HG02571 (cell line): ENCODE results near the gene CUBN.

Experiments
- ATAC-seq: cut with Tn5 transposase; IDR thresholded peaks from one replicate; pipeline ENCODE4 v1.9.1; 2021; ENCODE audit warnings: mild to moderate bottlenecking, moderate library complexity; ENCODE audit not compliant: unreplicated experiment

Gene CUBN

GRCh38 chr10:17129741-17130140, at the start of gene CUBN:
TSS of gene CUBN (minus strand) at chr10:17129811. CDS start at chr10:17129765, 46 bp downstream.
- ATAC-seq = no peak

GRCh38 chr10:17179002-17179401, 49.4 kb upstream of the CUBN start:
- ATAC-seq = no peak

GRCh38 chr10:17178006-17178405, 48.4 kb upstream of the CUBN start:
- ATAC-seq = no peak

GRCh38 chr10:17177014-17177413, 47.4 kb upstream of the CUBN start:
- no peak for ATAC-seq

GRCh38 chr10:17176091-17176490, 46.5 kb upstream of the CUBN start:
- ATAC-seq = no peak

GRCh38 chr10:17175551-17175950, 45.9 kb upstream of the CUBN start:
- no peak for ATAC-seq

GRCh38 chr10:17174626-17175025, 45.0 kb upstream of the CUBN start:
- no peak for ATAC-seq

GRCh38 chr10:17171141-17171641, 41.6 kb upstream of the CUBN start:
- no peak for ATAC-seq

GRCh38 chr10:17169803-17170202, 40.2 kb upstream of the CUBN start:
- ATAC-seq = no peak

GRCh38 chr10:17166699-17167098, 37.1 kb upstream of the CUBN start:
- no peak for ATAC-seq

GRCh38 chr10:17162828-17163227, 33.2 kb upstream of the CUBN start:
- ATAC-seq = no peak

- no peak for ATAC-seq
Measured at GRCh38 chr10:17161775-17162174, 32.2 kb upstream of the CUBN start.

GRCh38 chr10:17157024-17157423, 27.4 kb upstream of the CUBN start:
- ATAC-seq = no peak

GRCh38 chr10:17155826-17156225, 26.2 kb upstream of the CUBN start:
- no peak for ATAC-seq

GRCh38 chr10:17154116-17154515, 24.5 kb upstream of the CUBN start:
- ATAC-seq = no peak

GRCh38 chr10:17153321-17153720, 23.7 kb upstream of the CUBN start:
- ATAC-seq = no peak

GRCh38 chr10:17151716-17152115, 22.1 kb upstream of the CUBN start:
- no peak for ATAC-seq

GRCh38 chr10:17147884-17148489, 18.4 kb upstream of the CUBN start:
- ATAC-seq = no peak

- ATAC-seq = no peak
Measured at GRCh38 chr10:17146892-17147291, 17.3 kb upstream of the CUBN start.

GRCh38 chr10:17145239-17145638, 15.6 kb upstream of the CUBN start:
- no peak for ATAC-seq

- no peak for ATAC-seq
Measured at GRCh38 chr10:17144757-17145156, 15.1 kb upstream of the CUBN start.

GRCh38 chr10:17144032-17144431, 14.4 kb upstream of the CUBN start:
- ATAC-seq = no peak

- no peak for ATAC-seq
Measured at GRCh38 chr10:17143055-17143690, 13.6 kb upstream of the CUBN start.
